ES-I3 (cell line): ENCODE data around the gene EZH1.

Experiments used
- H3K36me3 ChIP-seq: 2 replicates; pipeline ENCODE4 v1.6.1; 2013; ENCODE audit warnings: mild to moderate bottlenecking, low read length, control low read depth, moderate library complexity; ENCODE audit not compliant: insufficient read depth
- H3K4me1 ChIP-seq: 2 replicates; pipeline ENCODE4 v1.6.1; 2013; ENCODE audit warnings: mild to moderate bottlenecking, control low read depth, low read length; ENCODE audit not compliant: insufficient read depth
- H3K9ac ChIP-seq: 2 replicates; pipeline ENCODE4 v1.6.1; 2013; ENCODE audit warnings: low read depth, mild to moderate bottlenecking, low read length, moderate library complexity
- H3K9me3 ChIP-seq: 2 replicates; pipeline ENCODE4 v1.6.1; 2013; ENCODE audit warnings: mild to moderate bottlenecking, low read length, moderate library complexity; ENCODE audit not compliant: control insufficient read depth, insufficient read depth

The EZH1 gene

DNA sequence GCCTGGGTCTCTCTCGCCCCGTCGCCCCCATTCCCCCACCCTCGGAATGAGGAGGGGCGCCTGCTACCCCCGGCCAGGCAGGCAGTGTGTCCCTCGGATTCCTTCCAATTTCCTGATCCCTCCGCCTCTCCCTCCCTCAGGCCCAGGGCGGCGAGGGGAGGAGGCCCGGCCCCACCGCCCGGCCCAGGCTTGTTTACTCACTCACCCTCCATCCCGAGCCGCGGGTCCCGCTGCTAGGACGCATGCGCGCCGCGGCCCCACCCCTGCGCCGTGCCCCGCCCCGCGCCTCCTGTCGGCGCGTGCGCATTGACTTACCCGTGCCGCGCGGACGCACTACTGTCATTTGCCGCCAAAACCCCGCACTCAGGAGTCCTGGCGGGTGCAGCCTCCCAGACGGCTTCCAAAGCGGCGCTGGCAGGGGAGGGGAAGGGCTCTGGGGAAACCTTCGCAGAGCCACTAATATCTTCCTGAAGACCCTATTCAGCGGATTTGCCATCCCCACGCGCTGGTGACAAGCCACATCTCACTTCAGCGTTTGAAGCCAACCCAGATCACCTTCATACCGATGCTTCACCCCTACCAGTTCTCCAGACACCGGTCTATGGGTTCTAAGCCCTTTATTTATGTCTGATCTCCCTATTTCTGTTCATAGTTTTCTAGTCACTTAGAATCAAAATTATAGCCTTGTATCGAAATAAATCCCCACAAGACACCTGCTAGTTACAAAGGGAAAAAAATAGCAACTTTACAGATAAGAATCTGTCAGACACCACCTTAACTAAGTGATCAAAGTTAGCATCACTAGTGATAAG, at the start of gene EZH1:
TSS of gene EZH1 (minus strand) at position 235 of the 812 bp plus-strand sequence. CDS start 16,099 bp downstream, outside the sequence.
- peaks cover 41% of the 10 kb centered on the region for H3K4me1 ChIP-seq
- no peaks in the 10 kb centered on the region for H3K9me3 ChIP-seq
- H3K9ac ChIP-seq: peak within 1 kb of the TSS; percentile 84
- no peaks in the 10 kb centered on the region; the same call in 1 of the 2 replicates for H3K36me3 ChIP-seq

DNA sequence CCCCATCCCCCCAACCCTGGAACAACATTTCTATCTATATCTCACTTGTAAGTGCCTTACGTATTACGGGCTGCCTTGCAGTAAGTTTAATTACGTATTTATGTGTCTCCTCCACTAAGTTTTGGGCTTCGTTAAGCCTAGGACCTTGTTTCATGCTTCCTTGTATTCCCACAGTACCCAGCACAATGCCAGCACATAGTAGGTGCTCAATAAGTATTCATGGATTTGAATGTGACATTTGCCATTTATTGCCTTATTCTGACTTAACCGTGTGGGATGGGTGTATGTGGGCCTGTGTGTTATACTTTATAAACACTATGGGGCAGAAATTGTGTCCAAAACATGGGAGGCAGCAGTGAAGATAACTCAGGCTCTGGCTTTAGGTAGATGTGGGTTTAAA, 47.7 kb upstream of the EZH1 start:
- H3K36me3 ChIP-seq: no peaks in the 10 kb centered on the region
- no peak overlapping the region for H3K9ac ChIP-seq
- H3K9me3 ChIP-seq: no peaks in the 10 kb centered on the region
- 0 out of 2 replicates have a peak, but pooled peaks cover 1% of the 10 kb centered on the region for H3K4me1 ChIP-seq

- Histone ChIP-seq H3K9me3 (no peaks in the 10 kb centered on the region), H3K4me1 (no peaks in the 10 kb centered on the region), H3K36me3 (no peaks in the 10 kb centered on the region), H3K9ac (no peak overlapping the region)
Observed at GRCh38 chr17:42791948-42792347, 47.1 kb upstream of the EZH1 start.

- H3K36me3 ChIP-seq: no peaks in the 10 kb centered on the region
- no peak overlapping the region for H3K9ac ChIP-seq
- no peaks in the 10 kb centered on the region for H3K9me3 ChIP-seq
- H3K4me1 ChIP-seq: peaks cover 20% of the 10 kb centered on the region
Observed at GRCh38 chr17:42787266-42787665, 42.4 kb upstream of the EZH1 start.

- Histone ChIP-seq H3K36me3 (no peaks in the 10 kb centered on the region), H3K9ac (no peak overlapping the region), H3K9me3 (no peaks in the 10 kb centered on the region), H3K4me1 (peaks cover 28% of the 10 kb centered on the region)
Observed at GRCh38 chr17:42784811-42785592, 40.2 kb upstream of the EZH1 start.

DNA sequence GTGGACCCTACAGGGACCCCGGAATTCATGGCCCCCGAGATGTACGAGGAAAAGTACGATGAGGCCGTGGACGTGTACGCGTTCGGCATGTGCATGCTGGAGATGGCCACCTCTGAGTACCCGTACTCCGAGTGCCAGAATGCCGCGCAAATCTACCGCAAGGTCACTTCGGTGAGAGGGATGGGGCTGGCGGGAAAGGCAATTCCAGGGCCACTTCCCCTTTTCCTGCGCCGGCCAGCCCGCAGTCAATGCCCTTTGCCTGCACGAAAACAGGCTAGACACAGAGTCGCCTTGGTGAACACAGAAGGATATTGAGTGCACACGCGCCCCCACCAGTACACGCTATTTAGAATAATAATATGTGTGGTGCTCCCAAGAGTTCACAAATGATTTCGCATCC, 39.6 kb upstream of the EZH1 start:
- Histone ChIP-seq H3K9me3 (no peaks in the 10 kb centered on the region), H3K4me1 (peaks cover 28% of the 10 kb centered on the region), H3K36me3 (no peaks in the 10 kb centered on the region), H3K9ac (no peak overlapping the region)

DNA sequence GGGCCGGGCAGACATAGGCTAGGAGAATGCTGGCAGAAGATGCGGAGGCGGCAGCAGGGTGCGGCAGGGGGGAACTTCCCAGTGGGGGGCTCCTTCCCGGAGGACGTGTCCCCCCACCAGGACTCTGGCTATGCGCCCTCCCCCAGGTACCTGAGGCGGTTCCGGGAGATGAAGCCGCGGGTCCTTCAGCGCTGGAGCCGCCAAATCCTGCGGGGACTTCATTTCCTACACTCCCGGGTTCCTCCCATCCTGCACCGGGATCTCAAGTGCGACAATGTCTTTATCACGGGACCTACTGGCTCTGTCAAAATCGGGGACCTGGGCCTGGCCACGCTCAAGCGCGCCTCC, 38.9 kb upstream of the EZH1 start:
- Histone ChIP-seq H3K36me3 (no peaks in the 10 kb centered on the region), H3K4me1 (peaks cover 28% of the 10 kb centered on the region), H3K9me3 (no peaks in the 10 kb centered on the region), H3K9ac (peak overlapping the region; percentile 66; the same call in 1 of the 2 replicates)

- no peaks in the 10 kb centered on the region for H3K9me3 ChIP-seq
- no peaks in the 10 kb centered on the region for H3K36me3 ChIP-seq
- H3K9ac ChIP-seq: peak overlapping the region; percentile 66; the same call in 1 of the 2 replicates
- H3K4me1 ChIP-seq: peaks cover 28% of the 10 kb centered on the region
Observed at GRCh38 chr17:42783062-42783790, 38.4 kb upstream of the EZH1 start.

- Histone ChIP-seq H3K4me1 (peaks cover 28% of the 10 kb centered on the region), H3K9me3 (no peaks in the 10 kb centered on the region), H3K36me3 (no peaks in the 10 kb centered on the region; the same call in 1 of the 2 replicates), H3K9ac (peak overlapping the region; percentile 66; the same call in 1 of the 2 replicates)
Observed at GRCh38 chr17:42782166-42783061, 37.6 kb upstream of the EZH1 start.

DNA sequence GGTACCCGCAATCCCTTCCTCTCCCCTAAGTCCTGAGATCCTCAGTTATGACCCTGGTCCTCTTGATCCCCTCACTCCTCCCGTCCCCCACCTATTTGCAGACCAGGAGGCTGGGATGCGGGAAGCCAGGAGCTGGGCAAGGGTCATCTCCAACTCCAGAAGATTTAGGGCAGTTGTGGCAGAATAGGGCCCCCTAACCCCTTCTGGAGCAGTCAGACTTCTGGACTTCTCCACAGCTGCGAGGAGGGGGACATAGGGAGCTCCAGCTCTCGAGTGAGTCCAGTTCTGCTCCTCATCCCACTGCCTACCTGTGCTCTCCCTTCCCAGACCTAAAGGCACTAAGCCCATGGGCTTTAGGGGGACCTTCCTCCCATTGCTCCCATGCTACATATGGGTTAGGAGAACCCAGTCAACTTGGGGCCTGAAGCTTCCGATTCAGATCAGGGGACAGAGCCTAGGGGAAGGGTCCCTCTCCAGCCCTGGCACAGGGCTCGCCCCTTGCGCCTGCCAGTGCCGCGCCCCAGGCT, 36.9 kb upstream of the EZH1 start:
- H3K9ac ChIP-seq: peak overlapping the region; percentile 66; the same call in 1 of the 2 replicates
- H3K9me3 ChIP-seq: no peaks in the 10 kb centered on the region
- H3K36me3 ChIP-seq: peaks cover 2% of the 10 kb centered on the region; the same call in 1 of the 2 replicates
- H3K4me1 ChIP-seq: peaks cover 28% of the 10 kb centered on the region

DNA sequence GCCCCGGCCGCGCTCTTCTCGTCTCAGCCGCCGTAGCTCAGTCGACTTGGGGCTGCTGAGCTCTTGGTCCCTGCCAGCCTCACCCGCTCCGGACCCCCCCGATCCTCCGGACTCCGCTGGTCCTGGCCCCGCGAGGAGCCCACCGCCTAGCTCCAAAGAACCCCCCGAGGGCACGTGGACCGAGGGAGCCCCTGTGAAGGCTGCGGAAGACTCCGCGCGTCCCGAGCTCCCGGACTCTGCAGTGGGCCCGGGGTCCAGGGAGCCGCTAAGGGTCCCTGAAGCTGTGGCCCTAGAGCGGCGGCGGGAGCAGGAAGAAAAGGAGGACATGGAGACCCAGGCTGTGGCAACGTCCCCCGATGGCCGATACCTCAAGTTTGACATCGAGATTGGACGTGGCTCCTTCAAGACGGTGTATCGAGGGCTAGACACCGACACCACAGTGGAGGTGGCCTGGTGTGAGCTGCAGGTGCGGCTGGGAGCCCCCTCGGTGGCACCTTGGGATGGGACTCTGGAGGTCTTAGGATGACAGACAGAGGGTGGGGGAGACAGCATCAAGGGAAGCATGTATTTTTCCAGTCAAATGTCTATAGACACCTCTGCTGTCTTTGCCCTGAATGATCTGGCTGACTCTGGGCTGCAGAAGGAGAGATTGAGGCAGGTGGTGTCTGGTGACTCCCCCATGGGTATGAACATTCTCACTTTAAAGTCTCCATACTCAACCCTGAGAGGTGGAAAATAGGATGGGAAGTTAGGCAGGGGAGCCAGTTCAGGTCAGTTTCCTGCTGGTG, 36.2 kb upstream of the EZH1 start:
- peaks cover 28% of the 10 kb centered on the region for H3K4me1 ChIP-seq

GRCh38 chr17:42779936-42780850, 35.4 kb upstream of the EZH1 start, which contains the start of gene WNK4:
Gene WNK4 (plus strand): TSS chr17:42780610. CDS start chr17:42780699, 89 bp downstream.
- H3K9ac ChIP-seq: peak within 1 kb of the TSS; percentile 66
- H3K4me1 ChIP-seq: peaks cover 28% of the 10 kb centered on the region
- H3K36me3 ChIP-seq: peaks cover 15% of the 10 kb centered on the region
- no peaks in the 10 kb centered on the region for H3K9me3 ChIP-seq

More for the DNA sequence above, 36.2 kb upstream of the EZH1 start:
- Histone ChIP-seq H3K9me3 (no peaks in the 10 kb centered on the region), H3K36me3 (peaks cover 6% of the 10 kb centered on the region), H3K9ac (peak overlapping the region; percentile 66)
